Endothelial cell of umbilical vein (primary cell): ENCODE data around the gene NPHS1. TPM values are rescaled to one million over a fixed set of nuclear protein-coding genes. Genes with fewer than 3 reads are reported as not detected.

Source experiments
- BruUV-seq: library from RNA; stranded (reverse); fragments of 400-500 nt; replicated peaks from 2 replicates; lab custom pipeline; 2021; lab: Mats Ljungman, UMichigan
- CTCF ChIA-PET: fragments of 300-600, 350-600 bp; sonication (Branson Sonifier 250); formaldehyde crosslinking; loops from one replicate; lab custom pipeline; 2021; ENCODE audit warnings: antibody characterized with exemption, inconsistent platforms; lab: Charles Lee
- POLR2A ChIA-PET: fragments of 300-600, 350-600 bp; sonication (Branson Sonifier 250); formaldehyde crosslinking; loops from one replicate; lab custom pipeline; 2021; ENCODE audit warnings: antibody characterized with exemption, inconsistent platforms; lab: Charles Lee
- DNase-seq: peaks from one replicate; pipeline ENCODE4 v3.0.0-alpha.2; 2011; ENCODE audit warnings: low read depth, low spot score
- FAIRE-seq: peaks from 2 replicates; lab custom pipeline; 2011; peaks lifted over from hg19 to GRCh38; lab: Jason Lieb, UNC
- H2AFZ ChIP-seq: 2 replicates; pipeline ENCODE4 v1.6.0; 2012; ENCODE audit warnings: low read depth, low read length, control low read depth, inconsistent platforms
- H3K27ac ChIP-seq: 2 replicates; pipeline ENCODE4 v1.5.1; 2011; ENCODE audit warnings: low read depth, mild to moderate bottlenecking, control low read depth, low read length, moderate library complexity; ENCODE audit not compliant: insufficient read depth
- H3K27me3 ChIP-seq, 2 experiments: 2 replicates each; pipeline versions ENCODE4 v1.6.0 to v1.6.1; 2011; ENCODE audit warnings: low read length in 2 of 2, mixed read lengths in 1 of 2; ENCODE audit not compliant: control insufficient read depth in 2 of 2, insufficient read depth in 2 of 2
- H3K36me3 ChIP-seq, 2 experiments: 2 replicates in 1 of 2; 3 replicates in 1 of 2; pipeline ENCODE4 v1.5.1; 2011; ENCODE audit warnings: low read length in 2 of 2, mild to moderate bottlenecking in 1 of 2, moderate library complexity in 1 of 2; ENCODE audit not compliant: control insufficient read depth in 2 of 2, insufficient read depth in 2 of 2; ENCODE audit errors: extremely low read depth in 1 of 2
- H3K4me1 ChIP-seq: 3 replicates; pipeline ENCODE4 v1.5.1; 2011; ENCODE audit warnings: mild to moderate bottlenecking, low read length; ENCODE audit not compliant: control insufficient read depth, insufficient read depth; ENCODE audit errors: extremely low read depth
- H3K4me2 ChIP-seq: 2 replicates; pipeline ENCODE4 v1.6.1; 2011; ENCODE audit warnings: low read length, control low read depth, mixed read lengths; ENCODE audit not compliant: insufficient read depth
- H3K4me3 ChIP-seq, 3 experiments: fragments of 200-600 bp in 1 of 3; sonication (generic), shearing (Covaris generic) in 1 of 3; replicated peaks in 1 of 3; 2 replicates each; pipeline ENCODE4 v1.5.1; 2011 to 2016; ENCODE audit warnings: control low read depth in 3 of 3, low read length in 3 of 3, mild to moderate bottlenecking in 2 of 3, inconsistent platforms in 1 of 3, low read depth in 1 of 3, moderate library complexity in 1 of 3; ENCODE audit not compliant: insufficient read depth in 1 of 3
- H3K79me2 ChIP-seq: 2 replicates; pipeline ENCODE4 v1.6.0; 2012; ENCODE audit warnings: low read length, inconsistent platforms; ENCODE audit not compliant: control insufficient read depth, insufficient read depth
- H3K9ac ChIP-seq: replicated peaks from 2 replicates; pipeline ENCODE3; 2011; ENCODE audit warnings: low read length, control low read depth; ENCODE audit not compliant: insufficient read depth; ENCODE audit errors: extremely low read depth
- H3K9me1 ChIP-seq: replicated peaks from 3 replicates; pipeline ENCODE4 v1.6.0; 2011; ENCODE audit warnings: mild to moderate bottlenecking, low read length; ENCODE audit not compliant: control insufficient read depth, insufficient read depth; ENCODE audit errors: extremely low read depth
- H3K9me3 ChIP-seq: replicated peaks from 2 replicates; pipeline ENCODE4 v1.5.1; 2012; ENCODE audit warnings: low read length, inconsistent platforms; ENCODE audit not compliant: control insufficient read depth, insufficient read depth
- H4K20me1 ChIP-seq: replicated peaks from 2 replicates; pipeline ENCODE3; 2011; ENCODE audit warnings: mild to moderate bottlenecking, low read length; ENCODE audit not compliant: control insufficient read depth, insufficient read depth; ENCODE audit errors: extremely low read depth
- FOS ChIP-seq: IDR thresholded peaks from 2 replicates; pipeline ENCODE4 v1.6.1; 2011; ENCODE audit warnings: mild to moderate bottlenecking, low read length, moderate library complexity, borderline replicate concordance; ENCODE audit not compliant: insufficient read depth
- GATA2 ChIP-seq: IDR thresholded peaks from 2 replicates; pipeline ENCODE4 v1.7.0; 2011; ENCODE audit warnings: low read depth, mild to moderate bottlenecking, moderate library complexity, mixed read lengths, low read length; ENCODE audit not compliant: insufficient read length, insufficient read depth
- JUN ChIP-seq: IDR thresholded peaks from 2 replicates; pipeline ENCODE4 v1.6.1; 2011; ENCODE audit warnings: borderline replicate concordance, low read depth; ENCODE audit not compliant: insufficient read length, insufficient read depth
- POLR2A ChIP-seq: IDR thresholded peaks from 2 replicates; pipeline ENCODE4 v1.6.1; 2012; ENCODE audit warnings: low read depth, mild to moderate bottlenecking, control low read depth, low read length
- POLR2AphosphoS5 ChIP-seq: IDR thresholded peaks from 2 replicates; pipeline ENCODE4 v1.6.1; 2012; ENCODE audit warnings: low read depth, mild to moderate bottlenecking, control low read depth, low read length, moderate library complexity; ENCODE audit not compliant: insufficient read depth
- dilution Hi-C: fragments of 300-500 bp; cut with MboI; formaldehyde crosslinking; loops from one replicate; pipeline ENCODE4 v1.15.0; 2019; ENCODE audit warnings: low sequenced_read_pairs; ENCODE audit not compliant: extremely low pct_ligation_motif_present
- intact Hi-C: fragments of 100-400 bp; cut with micrococcal nuclease; formaldehyde crosslinking; loops from one replicate; pipeline ENCODE4 v1.10.0; 2022
- polyA plus RNA-seq, 4 experiments: library from polyadenylated mRNA; depleted of rRNA in 3 of 4; stranded (reverse) in 3 of 4; unstranded in 1 of 4; fragments of >200 nt; gene quantifications; 2 replicates each; pipeline versions ENCODE4 v1.2.1 to v1.2.3, GENCODE V29; 2011 to 2012; ENCODE audit warnings: missing spikeins in 1 of 4
- total RNA-seq: library from RNA; stranded (reverse); gene quantifications from 2 replicates; pipeline ENCODE4 v1.2.3, GENCODE V29; 2021
- TF ChIP-seq, protein P1 (sequence below): IDR thresholded peaks from 2 replicates; pipeline ENCODE4 v1.6.1; 2011; ENCODE audit not compliant: insufficient read depth, insufficient read length
- TF ChIP-seq, protein P2 (sequence below), 2 donors: IDR thresholded peaks; 1 replicate in 1 of 2; 2 replicates in 1 of 2; pipeline ENCODE4 v1.5.1; 2011; ENCODE audit warnings: low read length in 2 of 2, mild to moderate bottlenecking in 2 of 2, moderate library complexity in 2 of 2, control low read depth in 1 of 2, inconsistent platforms in 1 of 2, low read depth in 1 of 2; ENCODE audit not compliant: insufficient read depth in 1 of 2; ENCODE audit errors: extremely low read depth in 1 of 2

The NPHS1 gene
- total and polyA plus RNA-seq, 2 donors (not counting 3 experiments of a cell fraction or from before 2014, with no cell fraction given): not detected

DNA sequence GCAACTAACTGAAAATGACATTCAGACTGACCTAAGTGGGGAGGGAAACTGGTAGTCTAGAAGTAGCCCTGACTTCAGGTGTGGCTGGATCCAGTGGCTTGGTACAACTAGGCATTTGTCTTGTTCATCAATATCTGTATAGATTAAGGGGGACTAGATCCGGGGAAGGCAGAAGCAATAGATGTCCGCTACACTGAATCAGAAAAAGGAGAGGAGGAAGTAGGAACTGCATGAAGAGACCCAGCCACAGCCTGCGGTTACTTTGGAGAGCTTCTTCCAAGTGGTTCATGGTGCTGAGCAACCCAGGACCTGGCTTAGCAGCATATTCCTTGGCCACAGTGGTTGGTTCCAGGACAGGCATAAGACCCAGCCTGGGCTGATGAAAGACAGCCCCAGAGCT is 29.7 kb downstream of the NPHS1 start:
- no peak for TF ChIP-seq FOS
- TF ChIP-seq, protein P1, sequence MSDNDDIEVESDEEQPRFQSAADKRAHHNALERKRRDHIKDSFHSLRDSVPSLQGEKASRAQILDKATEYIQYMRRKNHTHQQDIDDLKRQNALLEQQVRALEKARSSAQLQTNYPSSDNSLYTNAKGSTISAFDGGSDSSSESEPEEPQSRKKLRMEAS: no peak
- TF ChIP-seq, protein P2, sequence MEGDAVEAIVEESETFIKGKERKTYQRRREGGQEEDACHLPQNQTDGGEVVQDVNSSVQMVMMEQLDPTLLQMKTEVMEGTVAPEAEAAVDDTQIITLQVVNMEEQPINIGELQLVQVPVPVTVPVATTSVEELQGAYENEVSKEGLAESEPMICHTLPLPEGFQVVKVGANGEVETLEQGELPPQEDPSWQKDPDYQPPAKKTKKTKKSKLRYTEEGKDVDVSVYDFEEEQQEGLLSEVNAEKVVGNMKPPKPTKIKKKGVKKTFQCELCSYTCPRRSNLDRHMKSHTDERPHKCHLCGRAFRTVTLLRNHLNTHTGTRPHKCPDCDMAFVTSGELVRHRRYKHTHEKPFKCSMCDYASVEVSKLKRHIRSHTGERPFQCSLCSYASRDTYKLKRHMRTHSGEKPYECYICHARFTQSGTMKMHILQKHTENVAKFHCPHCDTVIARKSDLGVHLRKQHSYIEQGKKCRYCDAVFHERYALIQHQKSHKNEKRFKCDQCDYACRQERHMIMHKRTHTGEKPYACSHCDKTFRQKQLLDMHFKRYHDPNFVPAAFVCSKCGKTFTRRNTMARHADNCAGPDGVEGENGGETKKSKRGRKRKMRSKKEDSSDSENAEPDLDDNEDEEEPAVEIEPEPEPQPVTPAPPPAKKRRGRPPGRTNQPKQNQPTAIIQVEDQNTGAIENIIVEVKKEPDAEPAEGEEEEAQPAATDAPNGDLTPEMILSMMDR (IDR thresholded peaks at IDR 0.05; ENCODE audit: extremely low read depth in 1 of 2, insufficient read depth in 1 of 2, low read depth in 1 of 2, low read length in 2 of 2): no peak
- no peak for TF ChIP-seq JUN
- TF ChIP-seq POLR2AphosphoS5: no peak
- TF ChIP-seq POLR2A: no peak
- no peak for TF ChIP-seq GATA2
- no peaks in the 10 kb centered on the region for H3K27me3 ChIP-seq
- BruUV-seq: no TSS peak
- DNase-seq: no peak
- H3K27ac ChIP-seq: no peak overlapping the region
- no peak overlapping the region for H3K4me2 ChIP-seq
- no peaks in the 10 kb centered on the region for H3K9me3 ChIP-seq
- no peaks in the 10 kb centered on the region for H3K36me3 ChIP-seq
- no peak overlapping the region for H3K4me3 ChIP-seq
- H3K9me1 ChIP-seq: no peaks in the 10 kb centered on the region
- ChIA-PET POLR2A (no interaction called here), CTCF (no interaction called here)
- FAIRE-seq: no peak
- no peaks in the 10 kb centered on the region for H3K4me1 ChIP-seq
- dilution Hi-C loops: no loop called here
- intact Hi-C loops: no loop called here
- no peaks in the 10 kb centered on the region for H4K20me1 ChIP-seq
- no peak overlapping the region for H3K9ac ChIP-seq
- no peak overlapping the region for H2AFZ ChIP-seq
- no peaks in the 10 kb centered on the region for H3K79me2 ChIP-seq
